Measurements from ENCODE around the gene ATXN2.
A peak's percentile ranks its signal among the peaks of the same experiment; 100 is the strongest.
"Not testable (repeated sequence)": the region's sequence is repeated elsewhere in the genome, so short reads cannot be mapped to it uniquely, and the experiment has no call there.

The ATXN2 gene

GRCh38 chr12:111599453-111600204, 514 bp upstream of the ATXN2 start:
- peak; percentile 94 for DNase-seq (ENCODE audit: low read depth)

- DNase-seq (ENCODE audit: low read depth): peak; percentile 43
Observed at GRCh38 chr12:111597831-111598636, 1.1 kb downstream of the ATXN2 start.

- peak; percentile 66 for DNase-seq (ENCODE audit: low read depth)
Observed at GRCh38 chr12:111596985-111597830, 1.9 kb downstream of the ATXN2 start.

- not testable (repeated sequence) for DNase-seq (ENCODE audit: low read depth)
Observed at GRCh38 chr12:111595341-111595835, 3.7 kb downstream of the ATXN2 start.

GRCh38 chr12:111591399-111592010, 7.6 kb downstream of the ATXN2 start:
- DNase-seq (ENCODE audit: low read depth): not testable (repeated sequence)

- no peak for DNase-seq (ENCODE audit: low read depth)
Observed at GRCh38 chr12:111590552-111590951, 8.6 kb downstream of the ATXN2 start.

GRCh38 chr12:111589601-111590000, 9.5 kb downstream of the ATXN2 start:
- no peak for DNase-seq (ENCODE audit: low read depth)

GRCh38 chr12:111588010-111588409, 11.1 kb downstream of the ATXN2 start:
- no peak for DNase-seq (ENCODE audit: low read depth)

GRCh38 chr12:111586986-111587385, 12.1 kb downstream of the ATXN2 start:
- no peak for DNase-seq (ENCODE audit: low read depth)

GRCh38 chr12:111585690-111586089, 13.4 kb downstream of the ATXN2 start:
- no peak for DNase-seq (ENCODE audit: low read depth)

GRCh38 chr12:111584959-111585358, 14.2 kb downstream of the ATXN2 start:
- DNase-seq (ENCODE audit: low read depth): peak; percentile 72

GRCh38 chr12:111583506-111583905, 15.6 kb downstream of the ATXN2 start:
- not testable (repeated sequence) for DNase-seq (ENCODE audit: low read depth)

GRCh38 chr12:111582133-111582747, 16.9 kb downstream of the ATXN2 start:
- DNase-seq (ENCODE audit: low read depth): no peak

GRCh38 chr12:111581434-111582132, 17.5 kb downstream of the ATXN2 start:
- no peak for DNase-seq (ENCODE audit: low read depth)

GRCh38 chr12:111580737-111581136, 18.4 kb downstream of the ATXN2 start:
- no peak for DNase-seq (ENCODE audit: low read depth)

GRCh38 chr12:111580119-111580425, 19.0 kb downstream of the ATXN2 start:
- DNase-seq (ENCODE audit: low read depth): no peak

- DNase-seq (ENCODE audit: low read depth): peak; percentile 63
Observed at GRCh38 chr12:111578971-111579340, 20.2 kb downstream of the ATXN2 start.

GRCh38 chr12:111578276-111578970, 20.7 kb downstream of the ATXN2 start:
- peak; percentile 94 for DNase-seq (ENCODE audit: low read depth)

- DNase-seq (ENCODE audit: low read depth): no peak
Observed at GRCh38 chr12:111574797-111575443, 24.2 kb downstream of the ATXN2 start.

- DNase-seq (ENCODE audit: low read depth): no peak
Observed at GRCh38 chr12:111573476-111573875, 25.6 kb downstream of the ATXN2 start.

All from iris pigment epithelial cell (primary cell).